ENCODE data around the gene P2RX6. TPM values are rescaled to one million over a fixed set of nuclear protein-coding genes. Genes with fewer than 3 reads are reported as not detected.

The P2RX6 gene
- total and polyA plus RNA-seq, 12 donors: 0.07 to 7.7 (median 3.2) TPM

DNA sequence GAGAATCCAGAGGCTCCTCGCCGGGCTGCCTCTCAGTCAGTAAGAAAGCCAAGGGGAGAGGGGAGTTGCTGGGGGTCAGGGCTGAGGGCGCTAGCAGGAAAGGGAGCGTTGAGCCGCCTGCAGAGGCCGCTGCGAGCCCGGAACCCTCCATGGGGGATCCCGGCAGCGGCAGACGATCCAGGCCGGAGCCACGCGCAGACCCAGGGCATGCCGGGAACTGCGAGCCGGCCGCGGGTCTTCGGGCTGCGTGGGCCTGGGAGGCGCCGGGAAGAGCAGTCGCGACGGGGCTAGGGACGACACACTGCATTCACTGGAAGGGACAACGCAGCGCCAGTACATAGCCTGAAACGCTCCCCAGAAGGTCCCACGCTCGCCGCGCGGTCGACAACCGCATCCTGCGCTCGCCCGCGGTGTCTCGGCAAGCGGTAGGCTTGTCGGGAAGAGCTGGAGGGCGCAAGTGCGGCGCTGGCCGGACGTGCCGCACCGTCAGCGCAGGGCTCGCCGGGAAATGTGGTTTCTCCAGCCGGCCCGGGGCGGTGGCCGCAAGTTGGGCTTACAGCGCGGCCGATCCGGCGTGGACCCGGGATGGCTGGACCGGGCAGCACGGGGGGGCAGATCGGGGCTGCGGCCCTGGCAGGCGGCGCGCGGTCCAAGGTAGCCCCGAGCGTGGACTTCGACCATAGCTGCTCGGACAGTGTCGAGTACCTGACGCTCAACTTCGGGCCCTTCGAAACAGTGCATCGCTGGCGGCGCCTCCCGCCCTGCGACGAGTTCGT, 33.0 kb upstream of the P2RX6 start, which contains the start of gene LZTR1:
TSS of gene LZTR1 (plus strand) at position 511 of the 776 bp plus-strand sequence. CDS start at position 586, 75 bp downstream.
- WGBS, 2 donors: 0% methylated on average over 83 to 87 of the region's 87 CpGs
- Histone ChIP-seq H3K27ac (peak within 1 kb of the TSS; percentile 75 to 98 (median 92)), H3K9me3 (peaks cover 0 to 10% (median 6%) of the 10 kb centered on the region in 11 donors), H3K4me1 (peaks cover 20 to 42% (median 34%) of the 10 kb centered on the region in 9 donors), H3K4me3 (peak within 1 kb of the TSS; percentile 61 to 98 (median 76)), H3K36me3 (peaks cover 0 to 34% (median 4%) of the 10 kb centered on the region in 9 donors), H3K27me3 (no peaks in the 10 kb centered on the region)
- peak; percentile 80 to 83 for DNase-seq
- peak; percentile 93 to 97 (median 96) for ATAC-seq
- intact Hi-C loops (cut with DNase I): loop anchor here in 5 of 10 donors (1.0 to 10.0 kb wide), 8 partner anchors 19 to 97 kb away; partner anchors contain the start of genes CRKL (in 4 of the 5), LRRC74B (in 1 of the 5) and THAP7 (in 1 of the 5)
- TF ChIP-seq, protein P1, sequence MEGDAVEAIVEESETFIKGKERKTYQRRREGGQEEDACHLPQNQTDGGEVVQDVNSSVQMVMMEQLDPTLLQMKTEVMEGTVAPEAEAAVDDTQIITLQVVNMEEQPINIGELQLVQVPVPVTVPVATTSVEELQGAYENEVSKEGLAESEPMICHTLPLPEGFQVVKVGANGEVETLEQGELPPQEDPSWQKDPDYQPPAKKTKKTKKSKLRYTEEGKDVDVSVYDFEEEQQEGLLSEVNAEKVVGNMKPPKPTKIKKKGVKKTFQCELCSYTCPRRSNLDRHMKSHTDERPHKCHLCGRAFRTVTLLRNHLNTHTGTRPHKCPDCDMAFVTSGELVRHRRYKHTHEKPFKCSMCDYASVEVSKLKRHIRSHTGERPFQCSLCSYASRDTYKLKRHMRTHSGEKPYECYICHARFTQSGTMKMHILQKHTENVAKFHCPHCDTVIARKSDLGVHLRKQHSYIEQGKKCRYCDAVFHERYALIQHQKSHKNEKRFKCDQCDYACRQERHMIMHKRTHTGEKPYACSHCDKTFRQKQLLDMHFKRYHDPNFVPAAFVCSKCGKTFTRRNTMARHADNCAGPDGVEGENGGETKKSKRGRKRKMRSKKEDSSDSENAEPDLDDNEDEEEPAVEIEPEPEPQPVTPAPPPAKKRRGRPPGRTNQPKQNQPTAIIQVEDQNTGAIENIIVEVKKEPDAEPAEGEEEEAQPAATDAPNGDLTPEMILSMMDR (IDR thresholded peaks at IDR 0.05): peak; percentile 8 to 79 (median 64)

DNA sequence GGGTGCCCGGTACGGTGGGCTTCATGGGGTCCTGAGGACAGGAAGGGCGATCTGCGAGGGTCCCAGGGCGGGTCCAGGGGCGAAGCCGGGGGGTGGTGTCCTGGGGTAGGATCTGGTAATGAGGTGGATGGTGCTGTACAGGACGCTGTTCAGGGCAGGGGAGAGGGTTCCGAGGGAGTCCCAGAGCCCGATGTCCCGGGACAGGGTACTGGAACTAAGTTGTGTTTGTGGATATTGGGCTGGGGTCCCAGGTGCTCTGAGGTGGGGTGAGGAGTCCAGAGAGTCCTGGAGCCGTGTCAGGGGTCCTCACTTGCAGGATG, 32.4 kb upstream of the P2RX6 start:
- ATAC-seq: peak; percentile 1 to 36 (median 4)
- 1% methylated on average over 12 of the region's 12 CpGs for WGBS, 2 donors
- TF ChIP-seq, protein P1 (IDR thresholded peaks at IDR 0.05): no peak
- H3K4me1 ChIP-seq: peaks cover 20 to 42% (median 34%) of the 10 kb centered on the region in 9 donors
- DNase-seq: no peak
- H3K27me3 ChIP-seq: no peaks in the 10 kb centered on the region
- H3K36me3 ChIP-seq: peaks cover 0 to 40% (median 8%) of the 10 kb centered on the region in 9 donors
- intact Hi-C loops (cut with DNase I): loop anchor here in 5 of 10 donors (2.0 to 10.0 kb wide), 6 partner anchors 18 to 98 kb away; partner anchors contain the start of genes CRKL (in 3 of the 5) and LRRC74B (in 1 of the 5)
- peak overlapping the region; percentile 75 to 98 (median 92) for H3K27ac ChIP-seq
- peak overlapping the region; percentile 61 to 98 (median 76) for H3K4me3 ChIP-seq
- H3K9me3 ChIP-seq: peaks cover 0 to 10% (median 6%) of the 10 kb centered on the region in 11 donors

DNA sequence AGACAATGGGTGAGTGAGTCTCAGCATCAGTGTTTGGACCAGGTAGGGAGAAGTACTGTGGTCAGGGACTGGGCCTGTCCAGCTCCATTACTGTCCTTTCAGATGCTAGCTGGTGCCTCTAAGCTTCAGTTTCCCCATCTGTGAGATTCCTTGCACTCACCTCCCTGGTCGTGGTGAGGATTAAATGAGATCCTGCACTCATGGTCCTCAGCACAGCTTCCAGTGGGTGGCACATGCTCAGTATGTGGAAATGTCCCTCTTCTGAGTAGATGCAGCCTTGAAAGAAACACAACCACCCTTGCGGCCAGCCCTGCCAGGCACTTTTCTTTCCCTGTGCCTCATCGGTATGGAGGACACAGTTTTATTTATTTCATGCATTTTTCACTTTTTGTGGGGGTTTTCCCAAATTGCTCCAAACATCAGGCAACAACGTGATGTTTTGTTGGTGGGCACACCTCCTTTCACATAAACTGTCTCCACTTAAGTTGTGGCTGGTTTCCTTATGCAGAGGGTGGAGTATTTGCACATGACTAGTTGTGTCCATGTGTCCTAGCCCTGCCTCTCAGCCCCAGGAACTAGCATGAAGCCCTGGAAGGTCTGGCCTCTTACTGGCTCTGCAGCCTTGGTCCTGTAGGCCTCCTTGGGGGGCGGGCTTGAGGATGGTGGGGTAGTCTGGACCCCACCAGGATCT, 31.7 kb upstream of the P2RX6 start:
- intact Hi-C loops (cut with DNase I): loop anchor here in 5 of 10 donors (2.0 to 10.0 kb wide), 6 partner anchors 18 to 98 kb away; partner anchors contain the start of genes CRKL (in 3 of the 5) and LRRC74B (in 1 of the 5)
- Histone ChIP-seq H3K27ac (peak overlapping the region in 4 of 10 donors; percentile 89 to 95 (median 92)), H3K27me3 (no peaks in the 10 kb centered on the region), H3K9me3 (peaks cover 0 to 9% (median 6%) of the 10 kb centered on the region in 11 donors), H3K36me3 (peaks cover 0 to 47% (median 11%) of the 10 kb centered on the region in 9 donors), H3K4me1 (peaks cover 20 to 42% (median 34%) of the 10 kb centered on the region in 9 donors), H3K4me3 (peak overlapping the region in 9 of 10 donors; percentile 61 to 98 (median 78))
- ATAC-seq (no peak), DNase-seq (no peak)
- 82 to 85% methylated on average over 5 of the region's 5 CpGs for WGBS, 2 donors
- TF ChIP-seq, protein P1 (IDR thresholded peaks at IDR 0.05): no peak

DNA sequence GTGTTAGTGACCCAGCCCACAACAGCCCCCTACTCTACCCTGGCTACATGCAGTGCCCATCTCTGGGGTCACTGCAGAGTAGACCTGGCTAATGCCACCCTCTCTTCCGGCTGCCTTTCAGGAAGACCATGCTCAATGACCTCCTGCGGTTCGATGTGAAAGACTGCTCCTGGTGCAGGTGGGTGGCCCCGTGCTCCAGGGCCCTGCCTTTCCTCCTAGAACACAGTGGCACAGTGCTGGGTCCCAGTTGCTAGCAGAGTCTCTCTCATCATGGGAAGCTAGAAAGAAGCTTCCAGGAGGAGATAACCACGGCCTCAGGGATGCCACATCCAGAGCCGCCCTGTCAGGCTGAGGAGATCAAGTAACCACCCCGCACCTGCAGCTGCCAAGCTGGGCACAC, 29.2 kb upstream of the P2RX6 start:
- no peak overlapping the region for H3K27ac ChIP-seq
- no peak overlapping the region for H3K4me3 ChIP-seq
- TF ChIP-seq, protein P1 (IDR thresholded peaks at IDR 0.05): no peak
- H3K4me1 ChIP-seq: peaks cover 12 to 25% (median 22%) of the 10 kb centered on the region in 9 donors
- DNase-seq: no peak
- no peaks in the 10 kb centered on the region for H3K27me3 ChIP-seq
- H3K9me3 ChIP-seq: no peaks in the 10 kb centered on the region
- WGBS, 2 donors: 94% methylated on average over 7 of the region's 7 CpGs
- intact Hi-C loops (cut with DNase I): loop anchor here in 3 of 10 donors (10.0 kb wide), 3 partner anchors 59 to 101 kb away; partner anchors contain the start of genes CRKL (in 2 of the 3) and LRRC74B (in 1 of the 3)
- no peak for ATAC-seq
- peaks cover 0 to 64% (median 11%) of the 10 kb centered on the region in 9 donors for H3K36me3 ChIP-seq

Data from heart right ventricle (tissue), 16 donors.